HG03565 (cell line): ENCODE results near the gene XPO6.

Experiments
- ATAC-seq: cut with Tn5 transposase; IDR thresholded peaks from one replicate; pipeline ENCODE4 v1.9.1; 2021; ENCODE audit warnings: mild to moderate bottlenecking, moderate library complexity; ENCODE audit not compliant: unreplicated experiment

XPO6 gene

DNA sequence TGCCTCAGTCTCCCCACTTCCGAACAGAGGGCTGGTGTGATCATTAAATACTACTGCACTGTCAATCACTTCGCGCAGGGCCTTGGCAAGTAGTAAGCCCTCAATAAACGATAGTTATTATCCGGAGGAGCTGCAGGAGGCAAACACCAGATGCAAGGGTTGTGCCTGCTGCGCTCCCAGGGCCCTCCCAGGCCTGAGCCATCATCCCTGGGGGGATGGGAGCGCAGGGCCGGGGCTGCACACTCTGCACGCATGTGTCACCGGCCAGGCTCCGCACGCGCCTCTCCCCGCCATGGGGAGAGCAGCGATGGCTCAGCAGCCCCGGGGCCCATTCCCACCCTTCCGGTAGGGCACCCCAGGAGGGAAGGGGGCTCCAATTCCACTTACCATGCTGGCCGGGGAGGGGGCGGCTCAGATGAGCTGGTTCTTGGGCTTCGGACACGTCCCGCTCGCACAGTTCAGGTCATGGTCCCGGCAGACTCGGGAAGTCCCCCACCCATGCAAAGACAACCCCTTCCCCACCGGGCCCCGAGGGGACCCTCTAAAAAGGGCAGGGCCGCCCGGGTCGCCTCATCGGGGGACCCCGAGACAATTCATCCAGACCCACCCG, 681 bp downstream of the XPO6 start:
- ATAC-seq: no peak

DNA sequence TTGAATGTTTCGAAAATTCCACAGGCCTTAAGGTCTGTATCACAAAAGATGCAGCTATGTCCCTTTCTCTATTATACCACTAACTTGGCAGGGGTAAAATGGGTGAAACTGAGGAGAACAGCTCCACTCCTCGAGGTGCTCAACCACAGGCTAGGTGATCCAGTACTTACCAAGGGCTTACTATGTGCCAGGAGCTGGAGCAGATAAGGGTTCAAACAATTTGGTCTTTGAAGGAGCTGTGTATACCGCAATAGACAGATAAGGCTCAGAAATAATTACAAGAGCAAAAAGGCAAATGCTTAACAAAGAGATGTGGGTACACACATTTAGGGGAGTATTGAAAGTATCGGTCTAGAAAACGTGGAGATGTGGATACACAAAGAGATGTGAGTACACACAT, 1.5 kb downstream of the XPO6 start:
- no peak for ATAC-seq

DNA sequence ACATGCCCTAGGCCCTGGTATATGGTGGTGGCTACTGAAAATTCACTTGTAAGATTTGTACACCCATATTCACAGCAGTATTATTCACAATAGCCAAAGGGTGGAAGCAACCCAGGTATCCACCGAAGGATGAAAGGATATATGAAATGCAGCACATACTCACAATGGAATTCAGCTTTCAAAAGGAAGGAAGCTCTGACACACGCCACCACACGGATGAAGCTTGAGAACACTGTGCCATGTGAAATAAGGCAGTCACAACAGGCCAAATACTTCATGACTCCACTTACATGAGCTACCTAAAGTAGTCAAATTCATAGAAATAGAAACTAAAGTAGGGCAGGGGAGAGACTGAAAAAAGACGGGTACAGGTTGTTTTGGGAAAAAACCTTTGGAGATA, 2.9 kb downstream of the XPO6 start:
- no peak for ATAC-seq

DNA sequence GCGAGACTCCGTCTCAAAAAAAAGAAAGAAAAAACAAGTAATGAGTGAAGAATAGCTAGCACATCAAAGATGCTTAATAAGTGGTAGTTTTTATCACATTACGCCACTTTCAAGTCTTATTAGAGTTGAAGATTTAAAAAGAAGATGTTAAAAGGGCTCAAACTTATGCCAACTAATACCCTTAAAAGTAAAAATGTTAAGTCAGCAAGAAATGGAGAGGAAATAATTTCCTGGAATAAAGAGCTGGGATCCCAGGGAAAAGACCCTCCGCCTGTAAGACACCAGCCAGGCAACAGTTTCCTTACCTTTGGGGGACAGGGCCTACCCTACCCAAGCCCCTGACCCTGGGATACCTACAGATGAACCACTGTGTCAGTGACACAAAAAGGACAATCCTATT, 3.6 kb downstream of the XPO6 start:
- ATAC-seq: no peak

DNA sequence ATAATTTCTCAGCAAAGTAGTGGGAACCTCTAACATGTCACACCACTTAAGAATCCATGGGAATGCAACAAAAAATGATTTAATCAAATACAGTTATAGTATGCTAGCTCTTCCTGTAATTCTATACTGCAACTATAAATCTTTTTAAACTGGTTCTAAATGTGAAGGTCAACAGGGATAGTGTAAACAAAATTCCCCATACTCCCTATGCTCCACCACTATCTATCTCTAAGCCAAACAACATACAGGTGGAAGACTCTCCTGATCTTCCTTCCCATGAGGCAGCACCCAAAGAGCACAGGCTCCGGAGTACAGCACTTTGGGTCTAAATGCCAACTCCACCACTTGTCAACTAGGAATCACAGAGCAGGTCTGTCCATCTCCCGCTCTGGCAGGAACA, 4.4 kb downstream of the XPO6 start:
- no peak for ATAC-seq

DNA sequence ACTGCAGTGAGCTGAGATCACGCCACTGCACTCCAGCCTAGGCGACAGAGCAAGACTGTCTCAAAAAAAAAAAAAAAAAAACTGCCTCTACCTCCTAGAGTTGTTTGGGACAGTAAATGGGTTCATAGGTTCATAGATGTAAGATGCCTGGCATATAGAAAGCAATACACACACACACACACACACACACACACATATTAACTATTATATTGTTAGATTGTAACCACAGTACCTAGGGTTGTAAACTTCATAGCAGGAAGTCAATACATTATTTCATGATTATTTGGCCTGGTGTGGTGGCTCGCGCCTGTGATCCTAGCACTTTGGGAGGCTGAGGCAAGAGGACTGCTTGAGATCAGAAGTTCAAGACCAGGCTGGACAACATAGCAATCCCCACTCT, 5.8 kb downstream of the XPO6 start:
- no peak for ATAC-seq

DNA sequence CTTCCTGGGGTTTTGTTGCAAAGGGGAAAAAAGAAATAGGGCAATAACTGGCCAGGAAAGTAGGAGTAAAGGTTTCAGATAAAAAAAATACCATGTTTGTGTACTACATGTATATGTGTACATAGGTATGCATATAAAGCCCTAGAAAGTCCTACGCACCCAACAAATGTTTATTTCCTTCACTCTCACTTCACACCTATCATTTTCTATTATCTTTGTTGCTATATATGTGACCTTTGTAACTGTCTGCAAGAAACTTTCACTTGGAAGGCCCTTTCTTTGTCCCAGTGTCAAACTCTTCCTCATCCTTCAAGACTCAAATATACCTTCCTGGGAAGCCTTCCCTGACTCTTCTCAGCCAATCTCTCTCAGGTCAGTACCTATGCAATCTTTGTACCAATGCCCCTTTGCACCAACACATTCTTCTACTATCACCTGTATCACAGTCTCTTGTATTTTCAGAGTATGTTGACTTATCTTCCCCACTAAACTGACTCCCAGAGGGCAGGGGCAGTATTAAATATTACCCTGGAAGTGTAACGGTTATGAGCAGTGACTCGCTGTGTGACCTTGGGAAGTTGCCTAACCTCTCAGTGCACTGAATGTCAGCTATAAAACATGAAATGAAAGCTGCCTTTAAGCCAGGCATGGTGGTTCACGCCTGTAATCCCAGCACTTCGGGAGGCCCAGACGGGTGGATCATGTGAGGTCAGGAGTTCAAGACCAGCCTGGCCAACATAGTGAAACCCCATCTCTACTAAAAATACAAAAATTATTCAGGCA, 6.5 kb downstream of the XPO6 start:
- ATAC-seq: no peak

DNA sequence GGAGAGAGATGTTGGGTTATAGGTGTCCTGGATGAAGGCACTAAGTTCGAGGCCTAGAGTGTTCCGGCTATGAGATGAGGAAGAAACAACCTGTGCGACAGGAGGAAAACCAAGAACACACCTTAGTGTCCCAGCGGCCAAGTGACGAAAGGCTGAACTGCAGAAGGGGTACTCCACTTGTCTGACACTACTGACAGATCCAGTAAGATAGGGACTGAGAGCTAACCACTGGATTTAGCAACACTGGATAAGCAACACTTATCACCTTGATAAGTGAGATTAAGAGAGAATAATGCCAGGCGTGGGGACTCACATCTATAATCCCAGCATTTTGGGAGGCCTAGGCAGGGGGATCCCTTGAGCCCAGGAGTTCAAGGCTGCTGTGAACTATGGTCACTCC, 7.1 kb downstream of the XPO6 start:
- no peak for ATAC-seq

DNA sequence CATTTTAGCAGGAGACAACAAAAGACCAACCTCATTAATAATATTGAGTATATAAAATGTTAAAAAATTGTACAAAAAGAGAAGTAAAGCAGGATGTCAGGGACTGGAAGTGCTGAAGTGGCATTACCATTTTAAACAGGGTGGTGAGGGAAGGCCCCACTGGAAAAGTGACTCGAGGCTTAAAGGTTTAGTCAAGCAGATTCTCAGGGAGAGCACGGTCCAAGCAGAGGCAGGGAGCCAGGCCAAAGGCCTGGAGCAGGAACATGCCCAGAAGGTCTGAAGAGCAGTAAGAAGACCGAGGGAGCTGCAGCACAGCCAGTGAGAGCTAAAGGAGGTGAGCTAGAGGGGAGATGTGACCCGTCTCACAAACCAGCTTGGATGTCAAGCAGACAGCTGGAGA, 7.6 kb downstream of the XPO6 start:
- no peak for ATAC-seq

DNA sequence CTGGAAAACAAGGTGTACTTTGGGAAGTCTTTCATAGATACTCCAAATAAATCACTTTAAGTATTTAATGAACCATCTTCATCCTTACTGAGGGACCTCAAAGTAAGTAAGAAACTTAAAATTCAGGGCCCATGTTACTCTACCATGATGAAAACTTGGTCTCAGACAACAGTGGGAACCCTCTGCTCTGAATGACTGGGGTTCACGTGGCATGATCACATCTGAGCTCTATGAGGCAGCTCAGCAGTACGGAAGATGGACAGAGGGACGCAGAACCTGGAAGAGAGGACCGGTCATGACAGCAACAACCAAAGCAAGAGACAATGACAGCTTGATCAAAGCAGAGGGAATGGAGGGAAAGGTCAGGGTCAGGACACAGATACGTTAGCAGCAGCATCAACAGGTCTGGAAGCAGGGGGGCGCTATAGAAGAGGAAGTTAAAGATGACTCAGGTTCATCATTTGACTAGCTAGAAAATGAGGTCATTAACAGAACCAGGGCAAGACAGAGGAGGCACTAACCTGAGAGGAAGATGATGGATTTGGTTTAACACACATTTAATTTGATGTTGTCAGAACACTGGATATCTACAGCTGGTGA, 9.5 kb downstream of the XPO6 start:
- no peak for ATAC-seq

DNA sequence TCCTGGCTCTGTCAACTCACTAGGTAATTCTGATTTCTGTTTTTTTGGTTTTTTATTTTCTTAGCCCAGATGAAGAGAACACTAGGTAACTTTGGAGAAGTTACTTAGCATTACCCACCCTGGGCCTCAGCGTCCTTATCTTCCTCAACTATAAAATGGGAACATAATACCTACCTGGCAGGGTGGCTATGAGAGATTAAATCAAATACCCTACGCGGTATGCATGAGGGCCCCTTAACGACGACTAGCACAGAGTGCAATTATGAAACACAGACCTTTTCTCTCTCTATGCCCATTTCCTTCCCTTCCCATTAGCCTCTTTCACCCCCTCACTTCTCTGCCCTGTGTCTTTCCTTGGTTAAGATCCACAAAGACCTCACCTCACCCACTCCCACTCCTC, 11.1 kb downstream of the XPO6 start:
- ATAC-seq: no peak

DNA sequence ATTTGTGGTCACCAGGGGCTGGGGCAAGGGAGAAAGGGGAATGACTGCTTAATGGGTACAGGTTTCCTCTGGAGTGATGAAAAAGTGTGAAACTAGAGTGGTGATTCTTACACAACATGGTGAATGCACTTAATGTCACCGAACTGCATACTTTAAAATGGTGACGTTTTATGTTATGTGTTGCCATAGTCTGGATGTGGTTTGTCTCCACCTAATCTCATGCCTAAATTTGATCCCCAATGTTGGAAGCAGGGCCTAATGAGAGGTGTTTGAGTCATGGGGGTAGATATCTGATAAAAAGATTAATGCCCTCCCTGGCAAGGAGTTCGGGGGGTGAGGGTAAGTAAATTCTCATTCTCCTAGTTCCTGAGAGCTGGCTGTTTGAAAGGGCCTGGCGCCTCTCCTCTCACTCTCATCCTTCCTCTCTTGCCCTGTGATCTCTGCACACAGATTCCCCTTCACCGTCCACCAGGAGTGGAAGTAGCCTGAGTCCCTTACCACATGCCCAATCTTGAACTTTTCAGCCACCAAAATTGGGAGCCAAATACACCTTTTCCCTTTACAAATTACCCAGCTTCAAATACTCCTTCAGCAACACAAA, 15.3 kb downstream of the XPO6 start:
- no peak for ATAC-seq

DNA sequence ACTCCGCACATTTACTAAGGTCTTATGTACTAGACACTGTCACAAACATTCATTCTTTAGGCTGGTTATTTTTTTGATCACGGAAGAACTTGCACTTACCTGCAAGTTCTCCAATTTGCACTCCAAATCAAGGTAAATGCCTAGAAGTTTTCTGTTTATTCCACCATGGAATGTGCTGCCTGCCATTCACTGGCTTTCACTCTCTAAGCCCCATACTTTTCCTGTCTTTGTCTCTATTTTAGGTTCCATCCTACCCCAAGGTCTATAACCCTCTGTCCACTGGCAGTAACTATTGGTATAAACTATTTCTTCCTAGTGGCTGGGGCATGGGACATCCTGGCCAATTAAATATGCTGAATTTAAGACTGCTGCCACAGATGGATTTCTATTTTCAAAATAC, 15.9 kb downstream of the XPO6 start:
- no peak for ATAC-seq

DNA sequence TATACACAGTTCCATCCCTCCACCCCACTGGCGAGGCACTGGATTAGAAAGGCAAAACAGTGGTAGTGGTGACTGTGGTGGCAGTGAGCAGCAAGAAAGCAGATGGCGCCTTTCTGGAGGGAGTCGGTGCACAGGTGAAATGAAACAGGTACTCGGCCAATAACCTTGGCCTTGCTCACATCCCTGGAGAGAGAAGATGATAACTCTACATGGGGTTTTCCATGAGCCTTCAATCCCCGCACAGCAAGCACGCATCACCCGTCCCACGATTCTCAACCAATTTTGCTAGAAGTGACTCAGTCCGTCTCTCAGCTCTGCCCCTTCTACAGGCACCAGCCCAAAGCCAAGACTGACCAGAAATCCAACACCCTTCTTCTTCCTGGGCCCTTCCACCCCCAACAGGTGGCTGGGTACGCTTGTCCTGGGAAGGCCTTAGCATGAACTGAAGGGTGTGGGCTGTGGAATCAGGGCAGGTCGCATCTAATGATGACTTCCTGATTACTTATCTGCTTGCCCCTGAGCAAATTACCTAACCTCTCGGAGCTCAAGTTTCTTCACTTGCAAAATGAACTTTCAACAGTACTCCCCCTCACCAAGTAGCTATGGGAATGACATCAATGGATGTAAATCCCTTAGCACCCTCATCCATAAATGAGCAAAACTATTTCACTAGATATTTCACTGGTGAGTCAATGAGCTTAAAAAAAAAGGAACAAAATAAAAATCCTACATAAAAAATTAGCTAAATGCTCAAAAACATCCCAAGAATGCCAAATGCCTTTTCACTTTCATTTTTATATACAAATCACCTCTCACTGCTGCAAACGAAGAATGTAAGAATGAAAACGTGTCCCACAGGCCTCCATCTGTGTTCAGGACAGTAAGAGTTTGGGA, 18.0 kb downstream of the XPO6 start:
- no peak for ATAC-seq

DNA sequence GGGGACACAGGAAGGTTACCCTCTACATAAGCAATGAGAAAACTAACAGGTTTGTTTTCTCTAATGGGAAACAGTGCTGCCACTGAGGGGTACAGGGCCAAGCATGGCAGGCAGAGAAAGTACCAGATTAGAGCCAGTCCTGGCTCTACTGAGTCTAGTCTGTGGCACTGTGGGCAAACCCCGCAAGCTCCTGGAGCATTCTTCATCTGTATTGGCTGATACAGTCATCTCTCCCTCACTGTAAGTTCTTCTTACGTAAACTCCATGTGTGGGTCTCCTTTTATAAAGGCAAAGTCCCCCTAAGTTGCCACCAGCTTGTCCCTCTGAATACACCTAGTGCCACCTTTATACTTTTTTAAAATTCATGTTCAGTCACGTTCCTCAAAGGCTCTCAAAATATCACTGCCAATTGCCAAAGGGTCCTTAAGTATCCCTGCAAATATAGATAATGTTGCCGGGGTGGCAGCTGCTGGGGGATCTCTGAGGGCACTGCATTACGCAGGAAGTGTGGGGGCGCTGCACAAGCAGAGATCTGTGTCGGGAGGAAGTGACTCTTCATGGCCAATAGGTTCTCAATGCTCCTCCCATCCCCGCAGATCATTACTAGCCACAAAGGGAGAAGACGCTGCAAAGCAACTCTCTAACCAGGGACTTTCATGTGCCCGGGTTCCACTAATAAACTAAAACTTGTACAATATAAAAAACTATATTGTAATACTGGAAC, 18.8 kb downstream of the XPO6 start:
- ATAC-seq: peak; percentile 44

DNA sequence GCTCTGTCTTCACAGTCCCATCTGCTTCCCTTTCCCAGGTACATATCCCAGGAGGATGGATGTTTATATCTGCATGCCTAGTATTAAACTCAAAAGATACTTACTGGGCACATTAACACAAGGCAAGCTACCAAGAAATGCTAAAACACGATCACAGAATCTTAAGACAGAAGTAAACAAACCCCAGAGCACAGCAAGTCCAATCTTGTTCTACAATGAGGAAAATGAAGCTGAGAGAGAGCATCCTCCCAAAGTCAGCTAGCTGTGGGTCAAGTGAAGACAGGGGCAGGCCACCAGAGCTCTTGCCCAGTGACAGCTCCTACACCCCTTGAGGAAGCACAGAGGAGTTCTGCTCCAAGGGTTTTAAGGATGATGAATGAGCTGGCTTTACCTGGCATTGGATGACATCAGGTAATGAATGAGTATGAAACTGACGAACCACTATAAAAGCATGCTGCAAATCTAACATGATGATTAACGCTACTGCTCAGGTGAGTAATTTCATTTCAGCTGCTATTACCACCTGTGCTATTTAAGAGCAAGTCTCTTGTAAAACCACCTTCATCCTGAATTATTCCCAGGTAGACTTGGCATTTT, 20.3 kb downstream of the XPO6 start:
- no peak for ATAC-seq

DNA sequence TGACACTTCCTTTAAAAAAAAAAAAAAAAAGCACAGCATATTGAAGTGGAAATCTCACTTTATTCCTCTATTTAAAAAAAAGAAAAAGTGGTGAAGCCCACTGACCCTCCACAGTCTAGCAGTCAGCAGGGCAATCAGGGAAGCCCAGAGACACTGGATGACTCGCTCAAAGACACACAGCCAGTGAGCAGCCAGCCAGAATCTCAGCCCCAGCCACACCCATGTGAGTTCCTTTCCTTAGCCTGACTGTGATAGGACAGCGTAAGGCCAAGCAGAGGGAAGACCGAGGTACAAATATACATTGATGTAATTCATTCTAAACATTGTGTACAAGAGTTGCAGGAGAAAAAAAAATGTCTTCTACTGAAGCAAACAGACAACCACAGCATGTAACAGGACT, 22.5 kb downstream of the XPO6 start:
- no peak for ATAC-seq

DNA sequence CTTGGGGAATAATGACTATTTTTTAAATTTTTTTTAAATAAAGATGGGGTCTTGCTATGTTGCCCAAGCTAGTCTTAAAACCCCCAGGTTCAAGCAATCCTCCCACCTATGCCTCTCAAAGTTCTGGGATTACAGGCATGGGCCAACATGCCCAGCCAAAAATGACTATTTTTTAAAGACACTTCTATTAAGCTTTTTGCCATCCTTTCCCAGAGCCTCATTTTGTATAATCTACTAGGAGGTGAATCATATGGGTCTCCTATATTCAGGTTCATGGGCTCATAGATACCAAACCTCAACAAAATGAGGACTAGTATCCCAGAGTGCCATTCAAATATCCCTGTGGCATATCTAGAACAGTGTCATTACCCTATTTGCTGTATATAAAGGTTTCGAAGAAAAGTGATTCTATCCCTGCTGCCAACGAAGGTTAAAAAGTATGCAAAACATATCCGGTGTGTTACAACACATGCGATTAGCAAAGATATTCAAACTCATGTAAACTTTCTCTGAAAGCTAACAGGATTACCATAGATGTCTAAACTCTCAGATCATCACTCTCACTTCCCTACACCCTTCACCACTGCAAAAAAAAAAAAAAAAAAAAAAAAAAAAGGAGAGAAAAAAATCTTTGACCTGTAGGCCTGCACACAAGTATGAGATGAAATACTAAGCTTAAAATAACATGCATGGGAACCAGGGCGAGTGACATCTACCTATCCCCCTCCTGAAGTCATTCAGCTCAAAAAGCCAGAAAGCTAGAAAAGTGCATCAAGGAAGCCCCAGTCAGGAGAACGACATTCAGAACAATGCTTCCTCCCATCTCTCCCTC, 23.5 kb downstream of the XPO6 start:
- ATAC-seq: peak; percentile 73

DNA sequence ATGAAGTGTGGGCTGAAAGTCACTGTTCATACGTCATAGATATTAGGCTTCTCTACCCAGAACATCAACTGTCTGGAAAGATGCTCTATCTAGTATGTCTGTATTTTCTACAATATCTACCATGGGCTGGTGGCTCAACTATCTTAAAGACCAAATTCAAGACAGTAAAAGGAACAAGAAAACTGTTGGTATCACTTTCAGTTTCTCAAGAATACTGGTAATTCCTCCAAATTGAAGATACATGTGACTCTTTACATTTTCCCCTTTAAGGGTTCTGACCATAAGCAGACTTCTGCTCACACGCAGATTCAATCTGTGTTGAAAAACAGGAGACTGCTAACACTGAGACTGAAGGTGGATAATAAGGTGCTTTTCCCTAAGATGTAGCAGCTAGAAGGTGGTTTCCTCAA, 24.2 kb downstream of the XPO6 start:
- ATAC-seq: peak; percentile 34
